ENCODE data around the gene RALGAPA2.

DNA sequence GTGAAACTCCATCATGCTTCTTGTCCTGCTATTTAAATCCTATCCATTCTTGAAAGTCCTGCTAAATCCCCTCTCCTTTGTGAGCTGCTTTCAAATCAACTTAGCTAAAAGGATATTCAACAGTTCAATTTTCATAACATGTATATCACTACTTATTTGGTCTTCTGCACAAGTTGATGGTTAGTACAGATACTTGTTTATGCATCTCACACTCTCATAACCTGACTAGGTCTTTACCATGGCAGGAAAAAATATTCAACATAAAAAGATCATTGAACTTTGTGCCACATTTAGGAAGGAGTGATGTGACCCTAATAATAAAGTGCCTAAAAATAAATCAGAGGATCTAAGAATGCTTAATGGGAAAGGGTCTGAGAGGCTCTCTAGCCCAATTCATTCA is 148.2 kb downstream of the RALGAPA2 start:
- TF ChIP-seq OSR1 (CRISPR knock-in tag; IDR thresholded peaks at IDR 0.05): no peak
- no peak for TF ChIP-seq ZNF565 (CRISPR knock-in tag; conservative IDR thresholded peaks at IDR 0.05; ENCODE audit: low read depth)
- TF ChIP-seq ZNF70 (CRISPR knock-in tag; IDR thresholded peaks at IDR 0.05): no peak
- TF ChIP-seq, protein P1, sequence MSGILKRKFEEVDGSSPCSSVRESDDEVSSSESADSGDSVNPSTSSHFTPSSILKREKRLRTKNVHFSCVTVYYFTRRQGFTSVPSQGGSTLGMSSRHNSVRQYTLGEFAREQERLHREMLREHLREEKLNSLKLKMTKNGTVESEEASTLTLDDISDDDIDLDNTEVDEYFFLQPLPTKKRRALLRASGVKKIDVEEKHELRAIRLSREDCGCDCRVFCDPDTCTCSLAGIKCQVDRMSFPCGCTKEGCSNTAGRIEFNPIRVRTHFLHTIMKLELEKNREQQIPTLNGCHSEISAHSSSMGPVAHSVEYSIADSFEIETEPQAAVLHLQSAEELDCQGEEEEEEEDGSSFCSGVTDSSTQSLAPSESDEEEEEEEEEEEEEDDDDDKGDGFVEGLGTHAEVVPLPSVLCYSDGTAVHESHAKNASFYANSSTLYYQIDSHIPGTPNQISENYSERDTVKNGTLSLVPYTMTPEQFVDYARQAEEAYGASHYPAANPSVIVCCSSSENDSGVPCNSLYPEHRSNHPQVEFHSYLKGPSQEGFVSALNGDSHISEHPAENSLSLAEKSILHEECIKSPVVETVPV (CRISPR knock-in tag; IDR thresholded peaks at IDR 0.05): no peak
- TF ChIP-seq, protein P2, sequence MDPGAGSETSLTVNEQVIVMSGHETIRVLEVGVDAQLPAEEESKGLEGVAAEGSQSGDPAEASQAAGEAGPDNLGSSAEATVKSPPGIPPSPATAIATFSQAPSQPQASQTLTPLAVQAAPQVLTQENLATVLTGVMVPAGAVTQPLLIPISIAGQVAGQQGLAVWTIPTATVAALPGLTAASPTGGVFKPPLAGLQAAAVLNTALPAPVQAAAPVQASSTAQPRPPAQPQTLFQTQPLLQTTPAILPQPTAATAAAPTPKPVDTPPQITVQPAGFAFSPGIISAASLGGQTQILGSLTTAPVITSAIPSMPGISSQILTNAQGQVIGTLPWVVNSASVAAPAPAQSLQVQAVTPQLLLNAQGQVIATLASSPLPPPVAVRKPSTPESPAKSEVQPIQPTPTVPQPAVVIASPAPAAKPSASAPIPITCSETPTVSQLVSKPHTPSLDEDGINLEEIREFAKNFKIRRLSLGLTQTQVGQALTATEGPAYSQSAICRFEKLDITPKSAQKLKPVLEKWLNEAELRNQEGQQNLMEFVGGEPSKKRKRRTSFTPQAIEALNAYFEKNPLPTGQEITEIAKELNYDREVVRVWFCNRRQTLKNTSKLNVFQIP (CRISPR knock-in tag; IDR thresholded peaks at IDR 0.05; ENCODE audit: borderline replicate concordance, low read depth): no peak
- TF ChIP-seq ESRRG (CRISPR knock-in tag; IDR thresholded peaks at IDR 0.05): no peak
- no peak for TF ChIP-seq ZFP30 (CRISPR knock-in tag; IDR thresholded peaks at IDR 0.05)
- TF ChIP-seq TOX (CRISPR knock-in tag; IDR thresholded peaks at IDR 0.05; ENCODE audit: borderline replicate concordance): no peak
- no peak for TF ChIP-seq RARB (CRISPR knock-in tag; IDR thresholded peaks at IDR 0.05)
- TF ChIP-seq, protein P3, sequence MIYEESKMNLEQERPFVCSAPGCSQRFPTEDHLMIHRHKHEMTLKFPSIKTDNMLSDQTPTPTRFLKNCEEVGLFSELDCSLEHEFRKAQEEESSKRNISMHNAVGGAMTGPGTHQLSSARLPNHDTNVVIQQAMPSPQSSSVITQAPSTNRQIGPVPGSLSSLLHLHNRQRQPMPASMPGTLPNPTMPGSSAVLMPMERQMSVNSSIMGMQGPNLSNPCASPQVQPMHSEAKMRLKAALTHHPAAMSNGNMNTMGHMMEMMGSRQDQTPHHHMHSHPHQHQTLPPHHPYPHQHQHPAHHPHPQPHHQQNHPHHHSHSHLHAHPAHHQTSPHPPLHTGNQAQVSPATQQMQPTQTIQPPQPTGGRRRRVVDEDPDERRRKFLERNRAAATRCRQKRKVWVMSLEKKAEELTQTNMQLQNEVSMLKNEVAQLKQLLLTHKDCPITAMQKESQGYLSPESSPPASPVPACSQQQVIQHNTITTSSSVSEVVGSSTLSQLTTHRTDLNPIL (CRISPR knock-in tag; IDR thresholded peaks at IDR 0.05; ENCODE audit: low read depth): no peak
- TF ChIP-seq ZNF8 (CRISPR knock-in tag; IDR thresholded peaks at IDR 0.05): no peak
- TF ChIP-seq, protein P4, sequence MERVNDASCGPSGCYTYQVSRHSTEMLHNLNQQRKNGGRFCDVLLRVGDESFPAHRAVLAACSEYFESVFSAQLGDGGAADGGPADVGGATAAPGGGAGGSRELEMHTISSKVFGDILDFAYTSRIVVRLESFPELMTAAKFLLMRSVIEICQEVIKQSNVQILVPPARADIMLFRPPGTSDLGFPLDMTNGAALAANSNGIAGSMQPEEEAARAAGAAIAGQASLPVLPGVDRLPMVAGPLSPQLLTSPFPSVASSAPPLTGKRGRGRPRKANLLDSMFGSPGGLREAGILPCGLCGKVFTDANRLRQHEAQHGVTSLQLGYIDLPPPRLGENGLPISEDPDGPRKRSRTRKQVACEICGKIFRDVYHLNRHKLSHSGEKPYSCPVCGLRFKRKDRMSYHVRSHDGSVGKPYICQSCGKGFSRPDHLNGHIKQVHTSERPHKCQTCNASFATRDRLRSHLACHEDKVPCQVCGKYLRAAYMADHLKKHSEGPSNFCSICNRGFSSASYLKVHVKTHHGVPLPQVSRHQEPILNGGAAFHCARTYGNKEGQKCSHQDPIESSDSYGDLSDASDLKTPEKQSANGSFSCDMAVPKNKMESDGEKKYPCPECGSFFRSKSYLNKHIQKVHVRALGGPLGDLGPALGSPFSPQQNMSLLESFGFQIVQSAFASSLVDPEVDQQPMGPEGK (CRISPR knock-in tag; IDR thresholded peaks at IDR 0.05; ENCODE audit: borderline replicate concordance): no peak
